Activated CD4-positive, alpha-beta T cell treated with anti-CD3 and anti-CD28 coated beads, Interleukin-2, amount 50 U/mL, for 24 hours (primary cell): ENCODE data around the gene DESI2.
"Not testable (repeated sequence)": the region's sequence is repeated elsewhere in the genome, so short reads cannot be mapped to it uniquely, and the experiment has no call there.

Source experiments
- DNase-seq, 2 donors: peaks; one replicate each; pipeline ENCODE4 v3.0.0-alpha.2; 2020; ENCODE audit warnings: low read depth in 1 of 2, low spot score in 1 of 2

Gene DESI2

DNA sequence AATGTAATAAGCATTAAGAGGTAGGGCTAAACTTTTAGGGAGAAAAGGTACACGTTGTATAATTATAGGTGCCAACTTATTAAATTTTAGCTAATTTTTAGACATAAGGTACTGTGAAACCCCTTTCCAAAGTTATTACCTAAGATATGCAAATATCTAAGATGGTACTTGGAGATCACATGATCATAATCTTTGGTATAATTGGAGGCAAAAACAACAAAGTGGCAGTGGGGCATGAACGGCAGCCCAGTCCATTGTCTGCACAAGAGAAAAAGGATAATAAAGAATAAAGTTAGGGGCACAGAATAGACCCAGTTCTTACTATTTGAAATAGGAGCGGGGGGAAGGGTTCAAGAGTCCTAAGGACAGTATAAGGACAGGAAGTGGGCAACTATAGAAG, 51.2 kb downstream of the DESI2 start:
- no peak for DNase-seq

- no peak for DNase-seq
Measured at GRCh38 chr1:244705261-244706234, 52.6 kb downstream of the DESI2 start.

DNA sequence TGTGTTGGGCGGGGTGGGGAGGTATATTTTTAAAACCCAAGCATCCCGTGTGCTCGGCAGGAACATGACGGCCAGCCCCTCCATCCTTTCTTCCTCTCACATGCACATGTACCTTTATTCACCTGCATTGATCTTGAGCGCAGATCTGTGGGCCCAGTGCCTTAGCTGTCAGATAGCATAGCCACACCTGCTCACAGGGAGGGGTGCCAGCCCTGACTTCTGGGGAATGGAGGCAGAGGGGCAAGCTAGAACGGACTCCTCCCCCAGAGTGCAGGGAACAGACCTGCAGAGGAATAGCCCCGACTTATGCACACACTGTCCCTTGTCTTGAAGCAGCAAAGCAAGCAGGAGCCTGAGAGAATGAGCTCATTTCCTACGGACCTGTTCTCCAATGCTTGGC, 56.1 kb downstream of the DESI2 start:
- no peak for DNase-seq

DNA sequence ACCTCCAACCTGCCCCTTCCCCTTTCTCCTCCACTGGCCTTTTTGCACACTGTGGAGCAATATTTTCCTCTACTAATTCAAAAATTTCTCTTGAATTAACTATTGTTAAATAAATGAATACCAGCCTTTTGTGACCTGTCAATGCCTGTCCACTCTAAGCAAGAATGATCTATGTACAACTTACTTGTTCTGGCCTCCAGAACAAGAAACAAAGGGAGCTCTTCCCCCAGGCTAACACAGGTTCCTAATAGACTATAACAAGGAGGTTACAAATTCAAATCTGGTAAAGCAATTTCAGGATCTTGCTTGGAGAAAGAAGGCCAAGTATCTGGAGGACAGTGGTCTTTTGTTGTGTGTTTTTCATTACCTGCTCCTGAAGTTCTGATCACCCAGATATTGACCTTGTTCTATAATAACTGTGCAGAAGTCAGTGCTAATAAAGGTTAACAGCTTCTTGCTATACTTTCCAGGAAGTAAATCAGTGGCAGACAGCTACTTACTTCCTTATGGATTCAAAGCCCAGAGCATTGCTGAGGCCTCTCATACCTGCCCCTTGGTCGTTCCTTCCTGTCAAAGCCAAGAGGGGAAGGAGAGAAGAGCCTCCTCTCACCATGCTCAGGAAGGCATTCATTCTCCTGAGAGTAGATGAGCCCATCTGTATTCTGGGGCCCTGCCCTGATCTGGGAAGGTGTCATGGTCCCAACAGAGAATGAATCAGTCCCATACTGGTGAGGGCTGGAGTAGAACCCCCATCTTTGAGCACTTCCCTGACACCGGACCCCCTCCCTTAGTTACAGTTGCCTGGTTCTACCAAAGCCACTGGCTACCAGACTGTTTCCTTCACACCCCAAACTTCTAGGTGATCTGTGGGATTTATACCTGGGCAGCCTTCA, 56.8 kb downstream of the DESI2 start:
- no peak for DNase-seq

- no peak for DNase-seq
Measured at GRCh38 chr1:244710474-244711062, 57.6 kb downstream of the DESI2 start.

- DNase-seq = no peak
Measured at GRCh38 chr1:244712669-244713068, 59.7 kb downstream of the DESI2 start.

DNA sequence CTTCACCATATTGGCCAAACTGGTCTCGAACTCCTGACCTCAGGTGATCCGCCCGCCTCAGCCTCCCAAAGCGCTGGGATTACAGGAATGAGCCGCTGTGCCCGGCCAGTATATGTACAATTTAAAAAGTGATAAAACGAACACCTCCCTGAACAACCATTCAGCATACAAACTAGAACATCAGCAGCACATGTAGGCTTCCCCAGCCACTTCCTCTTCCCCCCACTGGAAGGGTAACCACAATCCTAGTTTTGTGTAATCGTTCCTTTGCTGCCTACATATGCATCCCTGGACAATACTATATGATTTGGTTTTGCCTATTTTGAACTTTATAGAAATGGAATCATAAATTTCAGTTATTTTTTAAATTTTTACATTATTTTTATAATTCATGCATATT, 60.4 kb downstream of the DESI2 start:
- DNase-seq = no peak

- no peak for DNase-seq
Measured at GRCh38 chr1:244727871-244728474, 75.0 kb downstream of the DESI2 start.

GRCh38 chr1:244730153-244730933, 77.4 kb downstream of the DESI2 start:
- no peak for DNase-seq

GRCh38 chr1:244730934-244731434, 78.1 kb downstream of the DESI2 start:
- no peak for DNase-seq

DNA sequence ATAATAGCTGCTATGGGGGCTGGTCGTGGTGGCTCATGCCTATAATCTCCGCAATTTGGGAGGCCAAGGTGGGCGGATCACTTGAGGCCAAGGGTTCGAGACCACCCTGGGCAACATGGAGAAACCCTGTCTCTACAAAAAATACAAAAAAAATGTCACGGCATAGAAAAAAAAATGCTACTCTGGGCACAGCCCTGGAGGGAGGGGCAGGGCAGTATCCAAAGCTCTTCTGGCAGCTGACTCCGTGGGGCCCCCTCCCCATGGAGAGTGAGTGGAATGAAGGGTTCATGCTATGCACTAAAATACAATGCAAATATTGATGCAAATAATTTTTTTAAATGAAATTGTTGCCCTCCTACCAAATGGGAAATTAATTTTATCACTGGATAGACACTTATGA, 78.7 kb downstream of the DESI2 start:
- no peak for DNase-seq

GRCh38 chr1:244732851-244733450, 80.0 kb downstream of the DESI2 start:
- DNase-seq = no peak

DNA sequence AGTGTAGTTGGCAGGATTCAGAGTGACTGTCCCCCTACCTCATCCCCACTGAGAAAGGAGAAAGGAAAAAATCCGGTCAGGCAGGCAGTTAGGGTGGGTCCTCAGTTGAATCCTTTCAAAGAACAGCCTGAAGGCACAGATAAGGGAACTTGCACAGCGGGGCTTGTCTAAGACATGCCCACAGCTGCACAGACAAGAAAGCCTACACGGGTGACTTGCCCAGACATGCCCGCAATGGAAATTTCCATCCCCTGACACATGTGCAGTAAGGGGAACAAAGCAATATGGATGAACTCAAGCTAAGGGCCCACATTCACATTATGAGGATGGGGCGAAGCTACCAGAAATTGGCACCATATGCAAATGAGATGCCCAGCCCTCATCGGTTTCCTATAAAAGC, 82.5 kb downstream of the DESI2 start:
- no peak for DNase-seq

GRCh38 chr1:244735876-244736561, 83.1 kb downstream of the DESI2 start:
- DNase-seq = no peak

DNA sequence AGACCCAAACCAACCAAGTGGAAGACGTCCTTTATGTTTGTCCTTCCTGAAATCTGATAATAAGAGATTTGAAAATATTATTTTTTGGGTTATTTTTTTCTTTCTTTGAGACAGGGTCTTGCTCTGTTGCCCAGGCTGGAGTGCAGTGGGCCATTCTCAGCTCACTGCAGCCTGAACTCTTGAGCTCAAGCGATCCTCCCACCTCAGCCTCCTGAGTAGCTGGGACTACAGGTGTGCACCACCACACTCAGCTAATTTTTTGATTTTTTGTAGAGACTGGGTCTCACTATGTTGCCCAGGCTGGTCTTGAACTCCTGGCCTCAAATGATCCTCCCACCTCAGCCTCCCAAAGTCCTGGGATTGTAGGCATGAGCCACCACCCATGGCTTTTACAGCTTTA, 86.2 kb downstream of the DESI2 start:
- DNase-seq = not testable (repeated sequence)

- not testable (repeated sequence) for DNase-seq
Measured at GRCh38 chr1:244740027-244740617, 87.2 kb downstream of the DESI2 start.

DNA sequence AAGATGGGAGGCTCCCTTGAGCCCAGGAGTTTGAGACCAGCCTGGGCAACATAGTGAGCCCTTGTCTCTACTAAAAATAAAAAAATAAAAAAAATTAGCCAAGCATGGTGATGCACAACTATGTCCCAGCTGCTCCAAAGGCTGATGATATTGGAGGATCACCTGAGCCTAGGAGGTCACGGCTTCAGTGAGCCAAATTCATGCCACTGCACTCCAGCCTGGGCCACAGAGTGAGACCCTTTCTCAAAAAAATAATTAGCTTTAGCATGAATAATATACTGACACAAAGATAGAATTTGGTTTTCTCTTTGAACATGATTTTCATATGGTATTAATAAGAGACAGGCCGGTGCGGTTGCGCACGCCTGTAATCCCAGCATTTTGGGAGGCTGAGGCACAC, 88.8 kb downstream of the DESI2 start:
- no peak for DNase-seq

DNA sequence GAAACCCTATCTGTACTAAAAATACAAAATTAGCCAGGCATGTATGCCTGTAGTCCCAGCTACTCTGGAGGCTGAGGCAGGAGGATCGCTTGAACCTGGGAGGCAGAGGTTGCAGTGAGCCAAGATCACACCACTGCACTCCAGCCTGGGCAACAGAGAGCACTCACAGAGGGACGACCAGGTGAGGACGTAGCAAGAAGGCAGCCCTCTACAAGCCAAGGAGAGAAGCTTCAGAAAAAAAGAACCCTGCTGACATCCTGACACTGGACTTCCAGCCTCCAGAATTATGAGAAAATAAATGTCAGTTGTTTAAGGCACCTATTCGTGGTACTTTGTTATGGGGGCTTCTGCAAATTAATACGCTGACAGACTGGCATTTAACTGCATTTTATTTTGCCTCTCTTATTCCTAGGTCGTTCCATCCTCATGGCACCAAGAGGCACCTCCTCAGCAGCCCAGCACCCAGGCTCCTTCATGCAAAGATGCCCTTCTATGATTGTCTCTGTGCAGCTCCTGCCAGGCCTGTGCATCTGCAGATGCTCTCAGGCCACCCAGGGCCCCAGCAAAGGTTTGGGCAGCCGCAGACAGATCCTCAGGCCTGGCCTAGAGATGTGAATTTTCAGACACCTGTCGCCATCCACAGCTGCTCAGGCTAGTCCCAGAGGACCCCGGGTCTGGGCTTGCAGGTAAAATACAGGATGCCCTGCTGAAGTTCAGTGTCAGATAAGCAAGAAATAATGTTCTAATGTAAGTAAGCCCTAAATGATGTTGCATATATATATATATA, 96.5 kb downstream of the DESI2 start:
- no peak for DNase-seq
